Hepatocyte (in vitro differentiated cells): ENCODE measurements around the gene ABHD5. TPM values are rescaled to one million over a fixed set of nuclear protein-coding genes. Genes with fewer than 3 reads are reported as not detected.
A peak's percentile ranks its signal among the peaks of the same experiment; 100 is the strongest.

Source experiments
- DNase-seq: peaks from one replicate; pipeline ENCODE4 v3.0.0-alpha.2; 2016; ENCODE audit warnings: low spot score
- H2AFZ ChIP-seq: fragments of 200-600 bp; sonication (generic); 2 replicates; pipeline ENCODE4 v1.6.0; 2016; ENCODE audit warnings: antibody characterized with exemption, mild to moderate bottlenecking
- H3K27ac ChIP-seq: fragments of 200-600 bp; sonication (generic); 2 replicates; pipeline ENCODE4 v1.5.1; 2016; ENCODE audit warnings: mild to moderate bottlenecking
- H3K27me3 ChIP-seq: fragments of 200-600 bp; sonication (generic); 2 replicates; pipeline ENCODE4 v1.6.1; 2016
- H3K36me3 ChIP-seq: fragments of 200-600 bp; sonication (generic); replicated peaks from 2 replicates; pipeline ENCODE4 v1.5.1; 2016; ENCODE audit warnings: low read depth; ENCODE audit not compliant: insufficient read depth
- H3K4me1 ChIP-seq: fragments of 200-600 bp; sonication (generic); 2 replicates; pipeline ENCODE4 v1.5.1; 2016; ENCODE audit warnings: mild to moderate bottlenecking, moderate library complexity; ENCODE audit not compliant: insufficient read depth
- H3K4me2 ChIP-seq: fragments of 200-600 bp; sonication (generic); 2 replicates; pipeline ENCODE4 v1.6.0; 2016
- H3K4me3 ChIP-seq: fragments of 200-600 bp; sonication (generic); 2 replicates; pipeline ENCODE4 v1.5.1; 2016; ENCODE audit warnings: mild to moderate bottlenecking
- H3K79me2 ChIP-seq: fragments of 200-600 bp; sonication (generic); 2 replicates; pipeline ENCODE4 v1.6.0; 2017; ENCODE audit warnings: mild to moderate bottlenecking
- H3K9me2 ChIP-seq: fragments of 200-600 bp; sonication (generic); replicated peaks from 2 replicates; pipeline ENCODE4 v1.6.0; 2017; ENCODE audit warnings: mild to moderate bottlenecking; ENCODE audit not compliant: insufficient read depth
- H3K9me3 ChIP-seq: fragments of 200-600 bp; sonication (generic); 2 replicates; pipeline ENCODE4 v1.5.1; 2016; ENCODE audit warnings: low read depth, mild to moderate bottlenecking
- H4K20me1 ChIP-seq: fragments of 200-600 bp; sonication (generic); 2 replicates; pipeline ENCODE4 v1.6.0; 2016; ENCODE audit warnings: mild to moderate bottlenecking; ENCODE audit not compliant: insufficient read depth, poor library complexity, severe bottlenecking
- CTCF ChIP-seq: fragments of 200-600 bp; sonication (generic); IDR thresholded peaks from 2 replicates; pipeline ENCODE4 v1.5.1; 2016; ENCODE audit warnings: antibody characterized with exemption, mild to moderate bottlenecking; ENCODE audit not compliant: poor library complexity
- EZH2 ChIP-seq: fragments of 200-600 bp; sonication (generic); IDR thresholded peaks from 2 replicates; pipeline ENCODE4 v1.6.1; 2016; ENCODE audit warnings: antibody characterized with exemption, mild to moderate bottlenecking, borderline replicate concordance
- EZH2phosphoT487 ChIP-seq: fragments of 200-600 bp; sonication (generic); IDR thresholded peaks from one replicate; pipeline ENCODE4 v1.6.1; 2018; ENCODE audit warnings: antibody characterized with exemption, mild to moderate bottlenecking, low read depth, moderate library complexity; ENCODE audit not compliant: unreplicated experiment, severe bottlenecking
- WGBS: methylation state at CpG from one replicate; pipeline ENCODE4 v1.1.6; 2016; ENCODE audit warnings: low lambda C conversion rate; ENCODE audit errors: missing lambda C conversion rate; 5-methylcytosine and 5-hydroxymethylcytosine counted together
- polyA plus RNA-seq: library from polyadenylated mRNA; unstranded; fragments of >200 nt; fragmentation: Nextera tagmentation; extraction: Ambion mirVana; gene quantifications from 2 replicates; pipeline ENCODE4 v1.2.1, GENCODE V29; 2016
- total RNA-seq: library from RNA; depleted of rRNA; stranded (reverse); fragments of >200 nt; gene quantifications from 2 replicates; pipeline ENCODE4 v1.2.3, GENCODE V29; 2014

ABHD5 gene
- total and polyA plus RNA-seq, 2 experiments from 2014 or later = 14.3 to 29.9 TPM

- Histone ChIP-seq H3K27ac (no peak overlapping the region), H3K9me3 (no peaks in the 10 kb centered on the region), H3K79me2 (no peaks in the 10 kb centered on the region), H2AFZ (no peak overlapping the region), H3K4me1 (peaks cover 26% of the 10 kb centered on the region), H4K20me1 (no peaks in the 10 kb centered on the region), H3K4me3 (no peak overlapping the region), H3K36me3 (no peaks in the 10 kb centered on the region), H3K27me3 (no peaks in the 10 kb centered on the region), H3K4me2 (no peak overlapping the region), H3K9me2 (no peaks in the 10 kb centered on the region)
- no peak for DNase-seq
- TF ChIP-seq CTCF = no peak
- TF ChIP-seq EZH2phosphoT487 = no peak
- TF ChIP-seq EZH2 = no peak
- WGBS = 67% methylated on average over 8 of the region's 8 CpGs
Observed at GRCh38 chr3:43755516-43756200, 64.9 kb downstream of the ABHD5 start.

- Histone ChIP-seq H3K27ac (peak overlapping the region; percentile 81), H3K4me3 (no peak overlapping the region), H3K9me3 (no peaks in the 10 kb centered on the region), H3K9me2 (no peaks in the 10 kb centered on the region), H3K4me2 (no peak overlapping the region), H3K27me3 (no peaks in the 10 kb centered on the region), H3K36me3 (no peaks in the 10 kb centered on the region), H3K79me2 (no peaks in the 10 kb centered on the region), H2AFZ (no peak overlapping the region), H3K4me1 (peaks cover 26% of the 10 kb centered on the region), H4K20me1 (no peaks in the 10 kb centered on the region)
- 72% methylated on average over 2 of the region's 2 CpGs for WGBS
- DNase-seq = no peak
- no peak for TF ChIP-seq EZH2
- no peak for TF ChIP-seq EZH2phosphoT487
- no peak for TF ChIP-seq CTCF
Observed at GRCh38 chr3:43757666-43758321, 67.1 kb downstream of the ABHD5 start.

- H2AFZ ChIP-seq = no peak overlapping the region
- no peak overlapping the region for H3K4me2 ChIP-seq
- no peaks in the 10 kb centered on the region for H3K9me2 ChIP-seq
- H3K27ac ChIP-seq = peak overlapping the region; percentile 81
- no peak for DNase-seq
- H3K36me3 ChIP-seq = no peaks in the 10 kb centered on the region
- TF ChIP-seq EZH2 = no peak
- TF ChIP-seq EZH2phosphoT487 = no peak
- TF ChIP-seq CTCF = no peak
- WGBS = 72% methylated on average over 4 of the region's 4 CpGs
- H3K9me3 ChIP-seq = no peaks in the 10 kb centered on the region
- no peaks in the 10 kb centered on the region for H3K27me3 ChIP-seq
- H4K20me1 ChIP-seq = no peaks in the 10 kb centered on the region
- no peak overlapping the region for H3K4me3 ChIP-seq
- no peaks in the 10 kb centered on the region for H3K79me2 ChIP-seq
- peaks cover 26% of the 10 kb centered on the region for H3K4me1 ChIP-seq
Observed at GRCh38 chr3:43758592-43759225, 68.0 kb downstream of the ABHD5 start.
